ENCODE measurements around the gene CXXC5.

CXXC5 gene

DNA sequence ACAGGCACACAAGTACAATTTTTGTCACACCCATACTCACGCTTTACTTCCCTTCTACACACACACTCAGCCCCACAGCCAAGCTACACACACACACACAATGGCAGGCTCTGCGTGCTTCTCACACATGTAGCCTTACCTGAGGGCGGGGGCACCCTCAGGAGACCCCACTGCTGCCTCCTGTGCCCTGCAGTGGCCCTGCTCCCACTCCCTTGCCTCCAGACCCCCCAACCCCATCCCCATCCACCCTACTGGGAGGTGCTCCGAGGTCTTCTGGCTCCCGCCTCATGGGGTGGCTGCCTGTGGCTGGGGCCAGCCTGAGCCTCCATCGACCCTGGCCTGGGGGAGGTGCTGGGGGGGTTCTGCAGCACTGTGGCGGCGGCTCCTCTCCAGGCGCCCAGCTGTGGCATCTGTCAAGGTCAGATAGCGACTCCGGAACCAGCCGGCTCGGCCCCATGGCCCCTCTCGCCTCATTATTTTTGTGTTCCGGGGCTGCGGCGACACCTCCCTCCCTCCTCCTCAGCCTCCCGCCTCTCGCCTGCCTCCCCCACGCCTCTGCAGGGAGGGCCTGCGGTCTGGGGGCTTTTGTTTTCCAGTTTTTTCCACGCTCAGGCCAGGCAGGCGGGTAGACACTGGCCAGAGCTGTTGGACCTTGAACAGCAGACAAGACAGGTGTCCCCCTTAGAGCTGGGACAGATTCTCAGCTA, 21.7 kb downstream of the CXXC5 start:
- Histone ChIP-seq H3K27ac (peak overlapping the region; percentile 92), H3K4me1 (ENCODE audit: low read depth, poor library complexity, severe bottlenecking) (peaks cover 76% of the 10 kb centered on the region), H3K4me2 (peak overlapping the region; percentile 100), H3K27me3 (ENCODE audit: insufficient read depth, low read depth) (no peaks in the 10 kb centered on the region), H3K4me3 (IDR thresholded peaks at IDR 0.05; ENCODE audit: insufficient read depth, low read depth, low read length) (no peak overlapping the region), H2AFZ (ENCODE audit: low read depth) (no peak overlapping the region), H3K36me3 (ENCODE audit: insufficient read depth) (no peaks in the 10 kb centered on the region), H4K20me1 (ENCODE audit: insufficient read depth) (0 out of 2 replicates have a peak, but pooled peaks cover 3% of the 10 kb centered on the region), H3K9ac (peak overlapping the region; percentile 70), H3K79me2 (ENCODE audit: insufficient read depth, low read depth) (peaks cover 88% of the 10 kb centered on the region)
- TF ChIP-seq, protein P1, sequence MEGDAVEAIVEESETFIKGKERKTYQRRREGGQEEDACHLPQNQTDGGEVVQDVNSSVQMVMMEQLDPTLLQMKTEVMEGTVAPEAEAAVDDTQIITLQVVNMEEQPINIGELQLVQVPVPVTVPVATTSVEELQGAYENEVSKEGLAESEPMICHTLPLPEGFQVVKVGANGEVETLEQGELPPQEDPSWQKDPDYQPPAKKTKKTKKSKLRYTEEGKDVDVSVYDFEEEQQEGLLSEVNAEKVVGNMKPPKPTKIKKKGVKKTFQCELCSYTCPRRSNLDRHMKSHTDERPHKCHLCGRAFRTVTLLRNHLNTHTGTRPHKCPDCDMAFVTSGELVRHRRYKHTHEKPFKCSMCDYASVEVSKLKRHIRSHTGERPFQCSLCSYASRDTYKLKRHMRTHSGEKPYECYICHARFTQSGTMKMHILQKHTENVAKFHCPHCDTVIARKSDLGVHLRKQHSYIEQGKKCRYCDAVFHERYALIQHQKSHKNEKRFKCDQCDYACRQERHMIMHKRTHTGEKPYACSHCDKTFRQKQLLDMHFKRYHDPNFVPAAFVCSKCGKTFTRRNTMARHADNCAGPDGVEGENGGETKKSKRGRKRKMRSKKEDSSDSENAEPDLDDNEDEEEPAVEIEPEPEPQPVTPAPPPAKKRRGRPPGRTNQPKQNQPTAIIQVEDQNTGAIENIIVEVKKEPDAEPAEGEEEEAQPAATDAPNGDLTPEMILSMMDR (conservative IDR thresholded peaks at IDR 0.05; ENCODE audit: low read depth, low read length), result no peak

- TF ChIP-seq, protein P1 (conservative IDR thresholded peaks at IDR 0.05; ENCODE audit: low read depth, low read length), result peak; percentile 53; the same call in 1 of the 2 replicates
- H2AFZ ChIP-seq (ENCODE audit: low read depth), result no peak overlapping the region
- no peak overlapping the region for H3K4me3 ChIP-seq (IDR thresholded peaks at IDR 0.05; ENCODE audit: insufficient read depth, low read depth, low read length)
- 0 out of 2 replicates have a peak, but pooled peaks cover 3% of the 10 kb centered on the region for H4K20me1 ChIP-seq (ENCODE audit: insufficient read depth)
- H3K36me3 ChIP-seq (ENCODE audit: insufficient read depth), result no peaks in the 10 kb centered on the region
- peak overlapping the region; percentile 100 for H3K4me2 ChIP-seq
- peak overlapping the region; percentile 92 for H3K27ac ChIP-seq
- H3K9ac ChIP-seq, result peak overlapping the region; percentile 70
- H3K27me3 ChIP-seq (ENCODE audit: insufficient read depth, low read depth), result no peaks in the 10 kb centered on the region
- H3K4me1 ChIP-seq (ENCODE audit: low read depth, poor library complexity, severe bottlenecking), result peaks cover 76% of the 10 kb centered on the region
- H3K79me2 ChIP-seq (ENCODE audit: insufficient read depth, low read depth), result peaks cover 88% of the 10 kb centered on the region
Measured at GRCh38 chr5:139670369-139671095, 22.4 kb downstream of the CXXC5 start.

GRCh38 chr5:139671096-139671841, 23.1 kb downstream of the CXXC5 start:
- Histone ChIP-seq H3K4me3 (IDR thresholded peaks at IDR 0.05; ENCODE audit: insufficient read depth, low read depth, low read length) (no peak overlapping the region), H3K27ac (peak overlapping the region; percentile 92), H3K4me1 (ENCODE audit: low read depth, poor library complexity, severe bottlenecking) (peaks cover 72% of the 10 kb centered on the region)

DNA sequence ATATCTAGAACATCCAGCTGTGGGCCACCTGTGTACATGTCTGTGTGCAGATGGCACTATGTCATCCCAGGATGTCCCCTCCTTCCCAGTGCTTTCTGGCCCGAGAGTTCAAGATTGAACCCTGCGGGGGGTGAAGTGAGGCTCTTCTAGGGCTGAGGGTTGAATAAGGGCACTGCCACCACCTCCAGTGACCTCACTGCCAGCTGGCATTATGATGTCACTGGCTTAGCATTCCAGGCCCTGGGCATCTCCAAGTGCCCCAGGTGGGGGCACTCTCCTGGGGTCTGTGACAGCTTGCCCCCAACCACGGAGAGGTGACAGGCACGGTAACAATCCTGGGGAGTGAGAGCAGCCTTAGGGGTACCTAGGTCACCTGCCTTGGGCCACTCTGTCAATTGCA, 27.1 kb downstream of the CXXC5 start:
- 0 out of 2 replicates have a peak overlapping the region, but pooled peaks have one; percentile 17 for H3K4me2 ChIP-seq
- TF ChIP-seq, protein P1 (conservative IDR thresholded peaks at IDR 0.05; ENCODE audit: low read depth, low read length), result no peak

More at GRCh38 chr5:139671096-139671841, 23.1 kb downstream of the CXXC5 start:
- H4K20me1 ChIP-seq (ENCODE audit: insufficient read depth), result 0 out of 2 replicates have a peak, but pooled peaks cover 3% of the 10 kb centered on the region
- H2AFZ ChIP-seq (ENCODE audit: low read depth), result no peak overlapping the region
- H3K36me3 ChIP-seq (ENCODE audit: insufficient read depth), result no peaks in the 10 kb centered on the region
- no peaks in the 10 kb centered on the region for H3K27me3 ChIP-seq (ENCODE audit: insufficient read depth, low read depth)
- peak overlapping the region; percentile 70 for H3K9ac ChIP-seq
- peak overlapping the region; percentile 100 for H3K4me2 ChIP-seq
- peaks cover 84% of the 10 kb centered on the region for H3K79me2 ChIP-seq (ENCODE audit: insufficient read depth, low read depth)
- TF ChIP-seq, protein P1 (conservative IDR thresholded peaks at IDR 0.05; ENCODE audit: low read depth, low read length), result no peak

More for the DNA sequence above, 27.1 kb downstream of the CXXC5 start:
- Histone ChIP-seq H4K20me1 (ENCODE audit: insufficient read depth) (no peaks in the 10 kb centered on the region), H3K4me3 (IDR thresholded peaks at IDR 0.05; ENCODE audit: insufficient read depth, low read depth, low read length) (no peak overlapping the region), H3K79me2 (ENCODE audit: insufficient read depth, low read depth) (peaks cover 66% of the 10 kb centered on the region), H3K9ac (no peak overlapping the region), H2AFZ (ENCODE audit: low read depth) (no peak overlapping the region), H3K36me3 (ENCODE audit: insufficient read depth) (no peaks in the 10 kb centered on the region), H3K27ac (peak overlapping the region; percentile 22; the same call in 1 of the 2 replicates), H3K4me1 (ENCODE audit: low read depth, poor library complexity, severe bottlenecking) (peaks cover 55% of the 10 kb centered on the region), H3K27me3 (ENCODE audit: insufficient read depth, low read depth) (no peaks in the 10 kb centered on the region)

Measured in KMS-11 (cell line).